ENCODE results near the gene SLC9B1.

- TF ChIP-seq, protein P1, sequence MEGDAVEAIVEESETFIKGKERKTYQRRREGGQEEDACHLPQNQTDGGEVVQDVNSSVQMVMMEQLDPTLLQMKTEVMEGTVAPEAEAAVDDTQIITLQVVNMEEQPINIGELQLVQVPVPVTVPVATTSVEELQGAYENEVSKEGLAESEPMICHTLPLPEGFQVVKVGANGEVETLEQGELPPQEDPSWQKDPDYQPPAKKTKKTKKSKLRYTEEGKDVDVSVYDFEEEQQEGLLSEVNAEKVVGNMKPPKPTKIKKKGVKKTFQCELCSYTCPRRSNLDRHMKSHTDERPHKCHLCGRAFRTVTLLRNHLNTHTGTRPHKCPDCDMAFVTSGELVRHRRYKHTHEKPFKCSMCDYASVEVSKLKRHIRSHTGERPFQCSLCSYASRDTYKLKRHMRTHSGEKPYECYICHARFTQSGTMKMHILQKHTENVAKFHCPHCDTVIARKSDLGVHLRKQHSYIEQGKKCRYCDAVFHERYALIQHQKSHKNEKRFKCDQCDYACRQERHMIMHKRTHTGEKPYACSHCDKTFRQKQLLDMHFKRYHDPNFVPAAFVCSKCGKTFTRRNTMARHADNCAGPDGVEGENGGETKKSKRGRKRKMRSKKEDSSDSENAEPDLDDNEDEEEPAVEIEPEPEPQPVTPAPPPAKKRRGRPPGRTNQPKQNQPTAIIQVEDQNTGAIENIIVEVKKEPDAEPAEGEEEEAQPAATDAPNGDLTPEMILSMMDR (IDR thresholded peaks at IDR 0.05; ENCODE audit: control extremely low read depth in 1 of 3, insufficient read depth in 1 of 3, low read depth in 1 of 3, low read length in 3 of 3): no peak
- TF ChIP-seq, protein P2, sequence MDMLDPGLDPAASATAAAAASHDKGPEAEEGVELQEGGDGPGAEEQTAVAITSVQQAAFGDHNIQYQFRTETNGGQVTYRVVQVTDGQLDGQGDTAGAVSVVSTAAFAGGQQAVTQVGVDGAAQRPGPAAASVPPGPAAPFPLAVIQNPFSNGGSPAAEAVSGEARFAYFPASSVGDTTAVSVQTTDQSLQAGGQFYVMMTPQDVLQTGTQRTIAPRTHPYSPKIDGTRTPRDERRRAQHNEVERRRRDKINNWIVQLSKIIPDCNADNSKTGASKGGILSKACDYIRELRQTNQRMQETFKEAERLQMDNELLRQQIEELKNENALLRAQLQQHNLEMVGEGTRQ (IDR thresholded peaks at IDR 0.05; ENCODE audit: low read length): no peak
Observed at GRCh38 chr4:103050736-103051436, 31.4 kb upstream of the SLC9B1 start.

Data from H1 (cell line).